Astrocyte (in vitro differentiated cells and primary cell): ENCODE results near the gene ID4.

Source experiments
- EZH2 ChIP-seq: IDR thresholded peaks from 2 replicates; pipeline ENCODE4 v1.6.1; 2012; ENCODE audit warnings: mild to moderate bottlenecking, low read length, inconsistent platforms; ENCODE audit not compliant: insufficient read depth
- TF ChIP-seq, protein P1 (sequence below): IDR thresholded peaks from 2 replicates; pipeline ENCODE4 v1.5.1; 2011; ENCODE audit warnings: low read depth, mild to moderate bottlenecking, inconsistent platforms, low read length, moderate library complexity; ENCODE audit not compliant: insufficient read depth

DNA sequence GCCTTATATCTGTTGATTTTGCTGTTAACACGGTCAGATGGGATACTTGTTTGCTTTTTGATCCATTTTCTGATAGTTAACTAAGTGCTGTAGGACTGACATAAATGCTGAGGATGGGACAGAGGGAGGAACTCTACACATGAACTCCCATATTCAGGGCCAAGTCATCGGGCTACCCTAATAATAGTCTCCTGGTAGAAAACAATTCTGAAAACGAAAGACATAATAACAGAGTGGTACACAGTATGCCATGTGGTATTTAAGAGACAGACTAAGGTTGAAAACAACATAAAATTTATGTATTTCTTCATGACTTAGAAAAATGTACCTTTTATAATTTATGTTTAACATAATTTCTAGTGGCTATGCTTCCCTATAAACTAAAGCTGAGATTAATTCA lies 12.0 kb downstream of the ID4 start:
- TF ChIP-seq, protein P1, sequence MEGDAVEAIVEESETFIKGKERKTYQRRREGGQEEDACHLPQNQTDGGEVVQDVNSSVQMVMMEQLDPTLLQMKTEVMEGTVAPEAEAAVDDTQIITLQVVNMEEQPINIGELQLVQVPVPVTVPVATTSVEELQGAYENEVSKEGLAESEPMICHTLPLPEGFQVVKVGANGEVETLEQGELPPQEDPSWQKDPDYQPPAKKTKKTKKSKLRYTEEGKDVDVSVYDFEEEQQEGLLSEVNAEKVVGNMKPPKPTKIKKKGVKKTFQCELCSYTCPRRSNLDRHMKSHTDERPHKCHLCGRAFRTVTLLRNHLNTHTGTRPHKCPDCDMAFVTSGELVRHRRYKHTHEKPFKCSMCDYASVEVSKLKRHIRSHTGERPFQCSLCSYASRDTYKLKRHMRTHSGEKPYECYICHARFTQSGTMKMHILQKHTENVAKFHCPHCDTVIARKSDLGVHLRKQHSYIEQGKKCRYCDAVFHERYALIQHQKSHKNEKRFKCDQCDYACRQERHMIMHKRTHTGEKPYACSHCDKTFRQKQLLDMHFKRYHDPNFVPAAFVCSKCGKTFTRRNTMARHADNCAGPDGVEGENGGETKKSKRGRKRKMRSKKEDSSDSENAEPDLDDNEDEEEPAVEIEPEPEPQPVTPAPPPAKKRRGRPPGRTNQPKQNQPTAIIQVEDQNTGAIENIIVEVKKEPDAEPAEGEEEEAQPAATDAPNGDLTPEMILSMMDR = no peak
- no peak for TF ChIP-seq EZH2
